ENCODE data around the gene METTL25. TPM values are rescaled to one million over a fixed set of nuclear protein-coding genes. Genes with fewer than 3 reads are reported as not detected.

Gene METTL25
- total RNA-seq, 2 experiments from 2014 or later: 8.0 to 12.5 TPM

DNA sequence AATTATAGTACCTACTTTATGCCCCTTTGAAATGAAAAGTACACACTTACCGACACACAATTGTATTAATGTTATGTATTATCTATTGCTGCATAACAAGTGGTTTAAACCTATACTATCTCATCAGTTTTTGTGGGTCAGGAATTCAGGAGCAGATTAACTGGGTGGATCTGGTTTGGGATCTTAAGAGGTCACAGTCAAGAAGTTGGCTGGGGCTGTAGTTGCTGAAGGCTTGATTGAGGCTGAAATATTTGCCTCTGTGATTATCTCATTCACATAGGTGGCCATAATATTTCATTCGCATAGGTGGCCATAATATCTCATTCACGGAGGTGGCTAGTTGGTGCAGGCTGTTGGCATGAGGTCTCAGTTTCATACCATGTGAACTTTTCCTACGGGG lies 5.7 kb downstream of the METTL25 start:
- Histone ChIP-seq H3K9me2 (ENCODE audit: insufficient read depth, low read length) (no peaks in the 10 kb centered on the region), H3K4me3 (ENCODE audit: low read depth, low read length, poor library complexity, severe bottlenecking) (no peak overlapping the region), H2AFZ (ENCODE audit: low read length) (no peak overlapping the region), H3K4me1 (ENCODE audit: insufficient read depth, low read length, poor library complexity, severe bottlenecking) (peaks cover 6% of the 10 kb centered on the region), H3K9me3 (ENCODE audit: low read length) (no peaks in the 10 kb centered on the region), H3K79me2 (ENCODE audit: insufficient read depth, low read depth, low read length) (peaks cover 12% of the 10 kb centered on the region; the same call in 1 of the 2 replicates), H3K27ac (ENCODE audit: low read depth, low read length, poor library complexity, severe bottlenecking) (no peak overlapping the region), H3K36me3 (ENCODE audit: insufficient read depth, low read length) (peaks cover 7% of the 10 kb centered on the region; the same call in 1 of the 2 replicates), H4K20me1 (ENCODE audit: insufficient read depth, low read length) (no peaks in the 10 kb centered on the region), H3K4me2 (ENCODE audit: low read length) (no peak overlapping the region)
- ChIA-PET POLR2A (interaction anchor here (0.7 kb wide), 1 partner anchor 62 kb away, joined by 3 read pairs; no protein-coding TSS in a partner anchor), CTCF (ENCODE audit: unreplicated experiment) (no interaction called here)
- BruUV-seq (replicated peaks): no TSS peak
- TF ChIP-seq EZH2phosphoT487 (IDR thresholded peaks at IDR 0.05; ENCODE audit: borderline replicate concordance, low read depth, low read length): no peak
- DNase-seq (ENCODE audit: low spot score): no peak
- intact Hi-C loops (cut with micrococcal nuclease; ENCODE audit: unreplicated experiment): no loop called here

DNA sequence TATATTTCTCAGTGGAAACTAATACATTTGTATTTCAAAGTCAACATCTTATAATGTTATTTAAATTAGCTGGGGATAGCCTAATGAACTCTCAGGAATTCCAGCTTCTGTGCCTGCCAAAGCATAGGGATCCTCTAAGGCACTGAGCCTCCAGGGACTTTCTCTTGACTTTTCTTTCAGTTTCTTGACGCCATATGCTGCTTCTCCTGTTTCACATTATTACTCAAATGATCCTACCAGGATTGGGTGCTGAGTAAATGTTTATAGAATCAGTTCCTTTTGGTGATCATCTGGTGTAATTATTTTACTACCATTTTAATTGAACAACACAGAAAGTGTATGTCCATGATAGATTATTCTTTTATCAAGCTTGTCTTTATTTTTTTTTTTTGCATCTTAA lies 7.9 kb downstream of the METTL25 start:
- H3K9me2 ChIP-seq (ENCODE audit: insufficient read depth, low read length): no peaks in the 10 kb centered on the region
- ChIA-PET CTCF (ENCODE audit: unreplicated experiment) (no interaction called here), POLR2A (interaction anchor here (0.6 kb wide), 1 partner anchor 45 kb away, joined by 3 read pairs; no protein-coding TSS in a partner anchor)
- no TSS peak for BruUV-seq (replicated peaks)
- H3K4me1 ChIP-seq (ENCODE audit: insufficient read depth, low read length, poor library complexity, severe bottlenecking): no peaks in the 10 kb centered on the region
- H2AFZ ChIP-seq (ENCODE audit: low read length): no peak overlapping the region
- no peaks in the 10 kb centered on the region; the same call in 1 of the 2 replicates for H3K36me3 ChIP-seq (ENCODE audit: insufficient read depth, low read length)
- no peaks in the 10 kb centered on the region for H3K79me2 ChIP-seq (ENCODE audit: insufficient read depth, low read depth, low read length)
- H3K4me2 ChIP-seq (ENCODE audit: low read length): no peak overlapping the region
- TF ChIP-seq, protein P1, sequence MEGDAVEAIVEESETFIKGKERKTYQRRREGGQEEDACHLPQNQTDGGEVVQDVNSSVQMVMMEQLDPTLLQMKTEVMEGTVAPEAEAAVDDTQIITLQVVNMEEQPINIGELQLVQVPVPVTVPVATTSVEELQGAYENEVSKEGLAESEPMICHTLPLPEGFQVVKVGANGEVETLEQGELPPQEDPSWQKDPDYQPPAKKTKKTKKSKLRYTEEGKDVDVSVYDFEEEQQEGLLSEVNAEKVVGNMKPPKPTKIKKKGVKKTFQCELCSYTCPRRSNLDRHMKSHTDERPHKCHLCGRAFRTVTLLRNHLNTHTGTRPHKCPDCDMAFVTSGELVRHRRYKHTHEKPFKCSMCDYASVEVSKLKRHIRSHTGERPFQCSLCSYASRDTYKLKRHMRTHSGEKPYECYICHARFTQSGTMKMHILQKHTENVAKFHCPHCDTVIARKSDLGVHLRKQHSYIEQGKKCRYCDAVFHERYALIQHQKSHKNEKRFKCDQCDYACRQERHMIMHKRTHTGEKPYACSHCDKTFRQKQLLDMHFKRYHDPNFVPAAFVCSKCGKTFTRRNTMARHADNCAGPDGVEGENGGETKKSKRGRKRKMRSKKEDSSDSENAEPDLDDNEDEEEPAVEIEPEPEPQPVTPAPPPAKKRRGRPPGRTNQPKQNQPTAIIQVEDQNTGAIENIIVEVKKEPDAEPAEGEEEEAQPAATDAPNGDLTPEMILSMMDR (conservative IDR thresholded peaks at IDR 0.05; ENCODE audit: low read length): no peak
- no peak for TF ChIP-seq EZH2phosphoT487 (IDR thresholded peaks at IDR 0.05; ENCODE audit: borderline replicate concordance, low read depth, low read length)
- no peaks in the 10 kb centered on the region for H4K20me1 ChIP-seq (ENCODE audit: insufficient read depth, low read length)
- H3K4me3 ChIP-seq (ENCODE audit: low read depth, low read length, poor library complexity, severe bottlenecking): no peak overlapping the region
- intact Hi-C loops (cut with micrococcal nuclease; ENCODE audit: unreplicated experiment): no loop called here
- DNase-seq (ENCODE audit: low spot score): no peak
- H3K9me3 ChIP-seq (ENCODE audit: low read length): no peaks in the 10 kb centered on the region
- no peak overlapping the region for H3K27ac ChIP-seq (ENCODE audit: low read depth, low read length, poor library complexity, severe bottlenecking)

- Histone ChIP-seq H3K4me2 (ENCODE audit: low read length) (no peak overlapping the region), H3K27ac (ENCODE audit: low read depth, low read length, poor library complexity, severe bottlenecking) (no peak overlapping the region), H3K36me3 (ENCODE audit: insufficient read depth, low read length) (no peaks in the 10 kb centered on the region; the same call in 1 of the 2 replicates), H3K9me3 (ENCODE audit: low read length) (0 out of 2 replicates have a peak, but pooled peaks cover 4% of the 10 kb centered on the region), H3K9me2 (ENCODE audit: insufficient read depth, low read length) (no peaks in the 10 kb centered on the region), H2AFZ (ENCODE audit: low read length) (no peak overlapping the region), H3K4me1 (ENCODE audit: insufficient read depth, low read length, poor library complexity, severe bottlenecking) (no peaks in the 10 kb centered on the region), H4K20me1 (ENCODE audit: insufficient read depth, low read length) (no peaks in the 10 kb centered on the region), H3K4me3 (ENCODE audit: low read depth, low read length, poor library complexity, severe bottlenecking) (no peak overlapping the region), H3K79me2 (ENCODE audit: insufficient read depth, low read depth, low read length) (no peaks in the 10 kb centered on the region)
- no peak for TF ChIP-seq EZH2phosphoT487 (IDR thresholded peaks at IDR 0.05; ENCODE audit: borderline replicate concordance, low read depth, low read length)
- intact Hi-C loops (cut with micrococcal nuclease; ENCODE audit: unreplicated experiment): no loop called here
- ChIA-PET POLR2A (interaction anchor here (0.6 kb wide), 1 partner anchor 221 kb away, joined by 7 read pairs; no protein-coding TSS in a partner anchor), CTCF (ENCODE audit: unreplicated experiment) (interaction anchor here (0.5 kb wide), 1 partner anchor 14 kb away, joined by 3 read pairs; no protein-coding TSS in a partner anchor)
- no peak for DNase-seq (ENCODE audit: low spot score)
- no TSS peak for BruUV-seq (replicated peaks)
These were observed 16.9 kb downstream of the METTL25 start for GRCh38 chr12:82375201-82375600.
